ENCODE results near the gene AAGAB.

DNA sequence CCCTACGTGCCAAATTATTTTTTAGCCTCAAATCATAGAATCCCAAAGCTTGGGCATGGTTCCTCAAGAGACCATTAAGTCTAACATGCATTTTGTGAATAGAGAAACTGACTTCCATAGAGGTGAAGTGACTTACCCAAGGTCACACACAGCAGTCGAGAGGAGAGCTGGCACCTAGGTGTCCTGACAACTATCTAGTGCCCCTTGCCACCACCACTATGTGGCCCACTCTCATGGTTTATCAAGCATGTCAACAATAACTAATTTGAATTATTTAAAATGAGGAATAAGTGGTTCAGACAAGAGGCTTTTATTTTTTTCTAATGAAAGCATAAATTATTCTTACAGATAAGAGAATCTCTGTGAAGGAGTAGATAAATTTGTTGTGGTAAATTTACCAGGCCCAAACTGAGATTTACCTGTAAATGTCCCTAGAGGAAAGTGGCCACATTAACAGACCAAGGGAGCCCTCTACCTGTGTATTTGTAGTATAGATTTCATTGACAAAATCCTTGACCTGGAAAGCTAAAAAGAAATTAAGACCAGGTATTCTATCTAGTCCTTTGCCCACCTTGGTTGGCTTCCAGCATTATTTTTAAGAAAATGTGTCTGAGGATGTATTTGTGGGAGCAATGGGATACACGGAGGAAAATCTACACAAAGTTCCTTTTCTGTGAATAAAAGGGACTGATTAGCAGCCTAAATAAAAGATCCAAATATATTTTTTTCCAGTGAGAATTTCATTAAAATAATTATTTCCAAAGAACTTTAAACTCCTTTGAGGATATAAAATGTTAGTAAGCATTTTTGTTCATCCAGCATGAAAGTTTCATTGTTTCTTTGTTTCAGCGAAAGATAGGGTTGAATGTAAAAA is 49.3 kb upstream of the AAGAB start:
- TF ChIP-seq, protein P1, sequence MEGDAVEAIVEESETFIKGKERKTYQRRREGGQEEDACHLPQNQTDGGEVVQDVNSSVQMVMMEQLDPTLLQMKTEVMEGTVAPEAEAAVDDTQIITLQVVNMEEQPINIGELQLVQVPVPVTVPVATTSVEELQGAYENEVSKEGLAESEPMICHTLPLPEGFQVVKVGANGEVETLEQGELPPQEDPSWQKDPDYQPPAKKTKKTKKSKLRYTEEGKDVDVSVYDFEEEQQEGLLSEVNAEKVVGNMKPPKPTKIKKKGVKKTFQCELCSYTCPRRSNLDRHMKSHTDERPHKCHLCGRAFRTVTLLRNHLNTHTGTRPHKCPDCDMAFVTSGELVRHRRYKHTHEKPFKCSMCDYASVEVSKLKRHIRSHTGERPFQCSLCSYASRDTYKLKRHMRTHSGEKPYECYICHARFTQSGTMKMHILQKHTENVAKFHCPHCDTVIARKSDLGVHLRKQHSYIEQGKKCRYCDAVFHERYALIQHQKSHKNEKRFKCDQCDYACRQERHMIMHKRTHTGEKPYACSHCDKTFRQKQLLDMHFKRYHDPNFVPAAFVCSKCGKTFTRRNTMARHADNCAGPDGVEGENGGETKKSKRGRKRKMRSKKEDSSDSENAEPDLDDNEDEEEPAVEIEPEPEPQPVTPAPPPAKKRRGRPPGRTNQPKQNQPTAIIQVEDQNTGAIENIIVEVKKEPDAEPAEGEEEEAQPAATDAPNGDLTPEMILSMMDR (IDR thresholded peaks at IDR 0.05; ENCODE audit: low read depth, low read length) = peak; percentile 89
- no peak for TF ChIP-seq EZH2phosphoT487 (IDR thresholded peaks at IDR 0.05; ENCODE audit: low read depth)
